Renal cortical epithelial cell (primary cell): ENCODE data around the gene SLC18A2. TPM values are rescaled to one million over a fixed set of nuclear protein-coding genes. Genes with fewer than 3 reads are reported as not detected.
"Not testable (repeated sequence)": the region's sequence is repeated elsewhere in the genome, so short reads cannot be mapped to it uniquely, and the experiment has no call there.

Experiments used
- DNase-seq: peaks from one replicate; pipeline ENCODE4 v3.0.0-alpha.2; 2011; ENCODE audit warnings: low read depth
- total RNA-seq: library from RNA; depleted of rRNA; stranded (reverse); fragments of >200 nt; gene quantifications from 2 replicates; pipeline ENCODE4 v1.2.3, GENCODE V29; 2014

SLC18A2 gene
- 0.10 and 0.87 TPM in 2 replicates for total RNA-seq

- no peak for DNase-seq
These were observed at the start of gene SLC18A2 for GRCh38 chr10:117240621-117241529. SLC18A2 (plus strand) TSS chr10:117241114; CDS start chr10:117241694, 580 bp downstream.

- no peak for DNase-seq
These were observed 43.7 kb upstream of the SLC18A2 start, which contains the start of gene KCNK18 for GRCh38 chr10:117197189-117197588. KCNK18 (plus strand) TSS chr10:117197489; CDS start chr10:117197489, 0 bp downstream.

- DNase-seq: no peak
These were observed 42.8 kb upstream of the SLC18A2 start for GRCh38 chr10:117198088-117198487.

- no peak for DNase-seq
These were observed 39.1 kb upstream of the SLC18A2 start for GRCh38 chr10:117201826-117202225.

DNA sequence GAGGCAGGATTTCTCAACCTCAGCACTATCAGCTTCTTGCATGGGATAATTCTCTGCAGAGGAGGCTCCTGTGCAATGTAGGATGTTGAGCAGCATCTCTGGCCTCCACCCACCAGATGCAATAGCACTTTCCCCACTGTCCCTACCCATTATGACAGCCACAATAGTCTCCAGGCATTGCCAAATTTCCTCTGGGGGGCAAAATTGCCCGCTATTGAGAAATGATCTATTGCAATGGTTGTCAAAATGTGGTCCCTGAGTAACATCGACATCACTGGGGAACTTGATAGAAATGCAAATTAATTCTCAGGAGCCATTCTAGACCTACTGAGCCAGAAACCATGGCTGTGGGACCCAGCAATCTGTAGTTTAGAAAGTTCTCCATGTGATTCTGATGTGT lies 36.6 kb upstream of the SLC18A2 start:
- no peak for DNase-seq

GRCh38 chr10:117212176-117212575 lies 28.7 kb upstream of the SLC18A2 start:
- DNase-seq: no peak

DNA sequence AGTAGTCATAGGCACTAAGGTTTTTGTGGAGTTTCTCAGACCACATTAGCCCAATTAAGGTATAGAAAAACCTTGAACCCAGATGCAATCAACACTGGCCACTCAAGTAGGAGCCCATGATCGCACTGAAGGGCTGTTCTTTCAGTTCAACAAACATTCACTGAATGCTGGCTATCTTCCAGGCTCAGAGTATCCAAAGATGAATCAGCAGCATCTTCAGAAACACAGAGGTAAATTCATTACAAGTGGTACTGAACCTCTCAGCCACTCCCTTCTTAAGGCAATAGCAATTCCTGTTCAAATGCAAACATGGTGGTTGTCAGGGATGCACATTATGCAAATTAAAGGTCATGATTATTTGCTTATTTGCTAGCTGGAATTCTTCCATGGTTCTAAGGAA lies 26.5 kb upstream of the SLC18A2 start:
- DNase-seq: peak; percentile 72

GRCh38 chr10:117215079-117215478 lies 25.8 kb upstream of the SLC18A2 start:
- no peak for DNase-seq

DNA sequence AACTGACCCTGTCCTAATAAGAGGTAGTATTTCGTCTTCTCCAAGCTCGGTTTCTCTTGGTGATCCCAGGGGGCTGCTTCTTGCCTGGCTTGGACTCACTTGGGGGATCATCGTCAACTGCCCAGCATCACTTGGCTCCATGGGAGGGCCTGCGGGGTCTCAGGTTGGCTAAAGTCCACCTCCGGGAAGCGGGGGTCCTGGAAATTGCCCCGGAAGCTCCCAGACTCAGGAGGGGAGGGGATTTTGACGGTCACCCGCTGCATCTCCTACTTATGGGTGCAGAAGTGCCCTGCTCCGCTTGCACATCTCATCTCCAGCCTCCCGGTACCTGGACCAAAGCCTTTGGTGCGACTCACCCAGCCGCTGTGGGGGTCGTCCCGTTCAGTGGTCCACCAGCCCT lies 24.9 kb upstream of the SLC18A2 start:
- DNase-seq: no peak

- DNase-seq: peak; percentile 21
These were observed 24.2 kb upstream of the SLC18A2 start for GRCh38 chr10:117216611-117217195.

DNA sequence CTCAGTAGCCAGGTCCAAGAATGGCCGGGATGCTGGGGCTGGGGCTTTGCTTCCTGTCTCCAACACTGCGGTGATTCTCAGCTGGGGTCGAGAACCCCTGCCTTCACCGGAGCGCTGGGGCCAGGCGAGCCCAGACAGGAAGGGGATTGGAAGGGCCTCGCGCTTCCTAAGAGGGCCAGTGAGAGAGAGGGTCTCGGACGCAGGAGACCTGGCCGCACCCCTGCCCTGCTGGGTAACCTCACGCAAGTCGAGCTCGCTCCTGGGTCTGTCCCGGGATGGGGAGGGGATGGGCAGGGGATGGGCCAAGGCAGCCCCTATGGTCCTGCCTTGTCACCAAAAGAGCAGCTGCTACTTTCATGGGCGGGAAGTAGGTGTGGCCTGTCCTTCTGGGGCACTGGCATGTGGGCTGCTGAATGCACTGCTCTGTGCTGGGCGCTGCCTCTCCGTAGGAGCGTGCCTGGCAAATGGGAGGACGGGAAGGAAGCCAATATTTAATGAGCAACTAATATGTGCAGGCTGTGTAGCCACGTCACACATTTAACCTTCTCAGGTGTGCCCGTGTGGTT lies 23.6 kb upstream of the SLC18A2 start:
- DNase-seq: no peak

GRCh38 chr10:117218654-117219053 lies 22.3 kb upstream of the SLC18A2 start:
- DNase-seq: no peak

DNA sequence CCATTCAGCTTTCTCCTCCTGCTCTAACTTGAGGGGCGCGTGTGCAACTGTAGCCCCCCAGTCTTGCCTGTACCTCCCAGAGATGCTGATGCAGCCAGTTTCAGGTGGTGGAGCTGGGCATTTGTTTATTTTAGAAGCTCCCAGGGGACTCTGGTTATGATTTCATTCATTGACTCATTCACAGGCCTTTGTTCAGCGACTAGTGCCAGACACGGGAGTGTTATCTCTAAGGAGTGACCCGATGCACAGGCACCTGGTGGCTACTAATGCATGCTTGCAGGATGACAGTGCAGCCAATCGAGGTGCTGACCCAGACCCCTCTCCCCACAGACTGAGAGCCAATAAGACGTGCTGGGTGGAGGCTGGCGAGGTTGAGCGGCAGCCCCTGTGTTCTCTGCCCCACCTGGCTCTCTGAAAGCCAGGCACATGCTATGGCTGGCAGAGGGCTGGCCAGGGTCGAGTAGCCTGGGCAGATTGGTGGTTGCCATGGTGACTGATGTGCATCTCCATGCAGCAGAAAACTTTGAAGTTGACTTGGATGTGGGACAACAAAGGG lies 19.7 kb upstream of the SLC18A2 start:
- DNase-seq: peak; percentile 33

DNA sequence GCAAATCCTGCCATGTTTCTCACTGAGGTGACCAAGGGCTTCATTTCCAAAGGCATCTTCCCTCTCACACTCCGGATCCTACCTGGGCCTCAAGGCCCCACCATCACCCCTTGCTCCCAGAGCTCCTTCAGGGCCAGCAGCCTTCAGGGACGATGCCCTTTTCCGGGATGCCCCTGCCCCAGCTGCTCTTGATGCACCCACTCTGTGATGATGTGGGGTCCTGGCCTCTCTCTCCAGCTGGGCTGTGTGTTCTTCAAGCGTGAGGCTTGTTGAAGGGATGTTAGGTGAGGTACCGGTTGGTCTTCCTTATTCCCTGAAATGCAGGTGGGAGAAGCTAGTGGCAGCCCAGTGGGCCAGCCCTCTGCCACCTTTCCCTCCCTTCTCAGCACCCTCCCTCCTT lies 18.4 kb upstream of the SLC18A2 start:
- DNase-seq: no peak

GRCh38 chr10:117222976-117223692 lies 17.8 kb upstream of the SLC18A2 start:
- no peak for DNase-seq

DNA sequence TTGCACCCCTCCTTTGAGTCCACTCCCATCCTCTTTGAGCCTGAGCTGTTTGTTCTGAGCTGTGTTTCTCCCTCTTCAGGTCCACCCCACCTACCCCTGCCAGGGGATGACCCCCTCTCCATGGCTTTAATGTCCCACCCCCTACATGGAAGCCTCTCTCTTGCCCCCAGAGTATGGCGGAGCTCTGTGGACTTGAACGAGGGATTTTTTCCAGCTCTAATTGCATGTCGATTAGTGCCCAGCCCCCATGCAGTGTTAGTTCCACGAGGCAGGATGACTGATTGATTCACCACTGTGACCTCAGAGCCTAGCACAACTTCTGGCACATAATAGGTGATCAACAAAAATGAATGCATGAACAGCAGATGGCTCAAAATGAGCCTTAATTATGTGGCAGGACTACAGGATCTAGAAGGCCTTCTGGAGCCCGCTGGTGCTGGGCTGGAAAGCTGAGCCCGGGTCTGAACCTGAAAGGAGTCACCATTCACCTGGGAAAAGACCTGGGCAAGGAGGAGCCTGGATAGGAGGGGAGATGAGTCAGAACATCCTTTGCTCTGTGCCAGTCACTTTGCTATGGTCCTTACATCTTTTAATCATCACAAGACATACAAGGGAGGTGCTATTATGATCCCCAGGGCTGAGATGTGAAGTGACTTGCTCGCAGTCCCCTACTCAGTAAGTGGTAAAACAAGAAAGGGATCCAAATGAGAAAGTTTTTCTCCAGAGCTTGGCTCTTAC lies 17.1 kb upstream of the SLC18A2 start:
- DNase-seq: no peak

DNA sequence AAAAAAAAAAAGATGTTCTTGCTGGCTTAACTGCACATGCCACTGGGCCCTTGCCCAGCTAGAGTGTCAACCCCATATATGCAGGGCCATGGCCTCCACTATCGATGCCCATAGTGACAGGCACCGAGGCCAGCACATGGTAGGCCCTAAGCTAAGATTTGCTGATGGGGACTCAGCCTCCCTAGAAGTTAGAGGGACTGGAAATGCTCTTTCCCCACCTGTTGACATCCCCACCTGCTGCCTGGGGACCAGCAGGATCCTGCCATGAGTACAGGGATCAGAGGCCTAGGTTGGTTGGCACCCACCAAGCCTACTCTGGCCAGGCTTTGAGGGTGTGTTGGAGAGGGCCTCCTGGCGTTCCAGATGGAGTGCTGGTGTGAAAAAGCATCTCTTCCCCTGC lies 16.0 kb upstream of the SLC18A2 start:
- no peak for DNase-seq

GRCh38 chr10:117226813-117227451 lies 14.0 kb upstream of the SLC18A2 start:
- peak; percentile 56 for DNase-seq

- no peak for DNase-seq
These were observed 12.7 kb upstream of the SLC18A2 start for GRCh38 chr10:117228210-117228609.

DNA sequence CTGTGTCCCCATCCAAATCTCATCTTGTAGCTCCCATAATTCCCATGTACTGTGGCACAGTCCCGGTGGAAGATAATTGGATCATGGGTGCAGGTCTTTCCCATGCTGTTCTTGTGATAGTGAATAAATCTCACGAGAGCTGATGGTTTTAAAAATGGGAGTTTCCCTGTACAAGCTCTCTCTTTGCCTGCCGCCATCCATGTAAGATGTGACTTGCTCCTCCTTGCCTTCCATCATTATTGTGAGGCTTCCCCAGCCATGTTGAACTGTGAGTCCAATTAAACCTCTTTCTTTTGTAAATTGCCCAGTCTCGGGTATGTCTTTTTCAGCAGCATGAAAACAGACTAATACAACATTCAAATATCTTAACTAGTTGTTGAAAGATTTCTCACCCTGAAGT lies 10.8 kb upstream of the SLC18A2 start:
- DNase-seq: not testable (repeated sequence)
